WTC11 (cell line): ENCODE results near the gene RPL18. TPM values are rescaled to one million over a fixed set of nuclear protein-coding genes. Genes with fewer than 3 reads are reported as not detected.

ENCODE experiments used
- ATF2 ChIP-seq: sonication (generic); formaldehyde crosslinking; IDR thresholded peaks from 2 replicates; pipeline ENCODE4 v1.8.1; 2022; ENCODE audit warnings: low read depth, missing genetic modification reagents, borderline replicate concordance
- FOXK1 ChIP-seq: sonication (generic); formaldehyde crosslinking; IDR thresholded peaks from 2 replicates; pipeline ENCODE4 v1.8.0; 2022; ENCODE audit warnings: mild to moderate bottlenecking, moderate library complexity, missing genetic modification reagents
- FOXP1 ChIP-seq: sonication (generic); formaldehyde crosslinking; IDR thresholded peaks from 2 replicates; pipeline ENCODE4 v1.8.0; 2022; ENCODE audit warnings: missing genetic modification reagents, mild to moderate bottlenecking, moderate library complexity, borderline replicate concordance
- total RNA-seq: library from RNA; stranded (reverse); gene quantifications from 3 replicates; pipeline ENCODE4 v1.2.3, GENCODE V29; 2021
- TF ChIP-seq, protein P1 (sequence below): sonication (generic); formaldehyde crosslinking; IDR thresholded peaks from 2 replicates; pipeline ENCODE4 v1.8.1; 2022; ENCODE audit warnings: missing genetic modification reagents, borderline replicate concordance

Gene RPL18
- total RNA-seq, 1 experiment from 2014 or later = 1,712 TPM

GRCh38 chr19:48568345-48568886 lies 50.6 kb downstream of the RPL18 start (continued):
- TF ChIP-seq, protein P1, sequence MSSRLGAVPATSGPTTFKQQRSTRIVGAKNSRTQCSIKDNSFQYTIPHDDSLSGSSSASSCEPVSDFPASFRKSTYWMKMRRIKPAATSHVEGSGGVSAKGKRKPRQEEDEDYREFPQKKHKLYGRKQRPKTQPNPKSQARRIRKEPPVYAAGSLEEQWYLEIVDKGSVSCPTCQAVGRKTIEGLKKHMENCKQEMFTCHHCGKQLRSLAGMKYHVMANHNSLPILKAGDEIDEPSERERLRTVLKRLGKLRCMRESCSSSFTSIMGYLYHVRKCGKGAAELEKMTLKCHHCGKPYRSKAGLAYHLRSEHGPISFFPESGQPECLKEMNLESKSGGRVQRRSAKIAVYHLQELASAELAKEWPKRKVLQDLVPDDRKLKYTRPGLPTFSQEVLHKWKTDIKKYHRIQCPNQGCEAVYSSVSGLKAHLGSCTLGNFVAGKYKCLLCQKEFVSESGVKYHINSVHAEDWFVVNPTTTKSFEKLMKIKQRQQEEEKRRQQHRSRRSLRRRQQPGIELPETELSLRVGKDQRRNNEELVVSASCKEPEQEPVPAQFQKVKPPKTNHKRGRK = no peak
- no peak for TF ChIP-seq FOXK1 (CRISPR knock-in tag)
- no peak for TF ChIP-seq ATF2 (CRISPR knock-in tag)
- TF ChIP-seq FOXP1 (CRISPR knock-in tag) = no peak

Other genes starting within 250 kb of the RPL18 start
- gene KDELR1, start 227.6 kb downstream of the RPL18 start, total RNA-seq = 207 to 226 TPM (median 223 TPM) in 3 replicates
- 23.0 to 27.8 TPM (median 25.3 TPM) in 3 replicates for gene GRIN2D, start 225.5 kb downstream of the RPL18 start, total RNA-seq
- gene GRWD1, start 173.2 kb downstream of the RPL18 start, total RNA-seq = 59.8 to 67.2 TPM (median 61.6 TPM) in 3 replicates
- gene KCNJ14, start 163.6 kb downstream of the RPL18 start, total RNA-seq = 1.1 to 1.4 TPM (median 1.1 TPM) in 3 replicates
- gene CYTH2, start 149.8 kb downstream of the RPL18 start, total RNA-seq = 70.4 to 72.6 TPM (median 71.9 TPM) in 3 replicates
- gene LMTK3, start 107.3 kb downstream of the RPL18 start, total RNA-seq = 15.9 to 19.4 TPM (median 19.1 TPM) in 3 replicates
- 0.96 to 2.1 TPM (median 1.3 TPM) in 3 replicates for gene SULT2B1, start 67.0 kb downstream of the RPL18 start, total RNA-seq
- gene SPACA4, start 12.4 kb downstream of the RPL18 start, total RNA-seq = not detected in 3 replicates
- gene FAM83E, start 4.1 kb downstream of the RPL18 start, total RNA-seq = 6.6 to 8.8 TPM (median 6.8 TPM) in 3 replicates
- 46.7 to 64.6 TPM (median 48.4 TPM) in 3 replicates for gene SPHK2, start 328 bp upstream of the RPL18 start, total RNA-seq
- gene DBP, start 18.2 kb upstream of the RPL18 start, total RNA-seq = 10.5 to 12.0 TPM (median 11.4 TPM) in 3 replicates
- 41.4 to 53.7 TPM (median 47.5 TPM) in 3 replicates for gene CA11, start 27.0 kb upstream of the RPL18 start, total RNA-seq
- gene NTN5, start 53.8 kb upstream of the RPL18 start, total RNA-seq = 0.28 to 0.39 TPM (median 0.37 TPM) in 3 replicates
- 5.9 to 6.8 TPM (median 6.5 TPM) in 3 replicates for gene FUT2, start 76.8 kb upstream of the RPL18 start, total RNA-seq
- 1.4 to 2.2 TPM (median 1.6 TPM) in 3 replicates for gene MAMSTR, start 100.5 kb upstream of the RPL18 start, total RNA-seq
- 4.4 to 5.4 TPM (median 5.2 TPM) in 3 replicates for gene RASIP1, start 121.4 kb upstream of the RPL18 start, total RNA-seq
- gene IZUMO1, start 127.7 kb upstream of the RPL18 start, total RNA-seq = 1.3 to 2.2 TPM (median 1.3 TPM) in 3 replicates
- gene FUT1, start 133.5 kb upstream of the RPL18 start, total RNA-seq = 9.9 to 11.5 TPM (median 10.1 TPM) in 3 replicates
- 0.21 to 0.44 TPM (median 0.26 TPM) in 3 replicates for gene FGF21, start 136.3 kb upstream of the RPL18 start, total RNA-seq
- 38.7 to 48.5 TPM (median 47.7 TPM) in 3 replicates for gene BCAT2, start 191.9 kb upstream of the RPL18 start, total RNA-seq
- gene HSD17B14, start 217.3 kb upstream of the RPL18 start, total RNA-seq = 11.4 to 18.2 TPM (median 17.0 TPM) in 3 replicates
- 14.8 to 17.7 TPM (median 16.8 TPM) in 3 replicates for gene PLEKHA4, start 249.4 kb upstream of the RPL18 start, total RNA-seq